ENCODE data around the gene ISY1.

Gene ISY1

GRCh38 chr3:129085818-129086217 lies 75.0 kb downstream of the ISY1 start:
- DNase-seq = no peak

DNA sequence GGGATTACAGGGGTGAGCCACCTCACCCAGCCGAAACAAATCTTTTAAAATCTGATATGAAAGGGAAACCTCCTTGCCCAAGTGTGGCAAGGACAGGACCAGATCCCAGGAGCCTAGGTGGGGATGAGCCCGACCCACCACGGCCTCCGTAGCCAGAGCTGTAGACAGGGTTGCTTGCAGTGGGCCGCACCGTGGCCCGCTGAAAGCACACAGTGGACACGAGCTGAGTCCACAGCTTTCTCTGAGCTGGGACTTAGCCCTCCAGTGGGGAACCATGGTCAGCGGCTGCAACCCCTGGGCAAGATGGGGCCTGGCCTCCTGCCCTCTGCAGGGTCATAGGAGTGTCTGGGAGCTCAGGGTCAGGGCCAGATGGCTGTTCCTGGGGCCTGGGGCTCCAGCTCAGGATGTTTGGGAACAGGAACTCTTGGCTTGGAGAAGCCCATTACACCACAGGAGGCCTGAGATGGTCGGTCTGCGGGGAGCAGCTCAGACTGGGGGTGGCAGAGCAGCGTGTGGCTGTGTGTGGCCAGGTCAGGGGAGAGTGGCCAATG lies 75.6 kb downstream of the ISY1 start:
- no peak for DNase-seq

GRCh38 chr3:129084501-129084900 lies 76.4 kb downstream of the ISY1 start:
- no peak for DNase-seq

- no peak for DNase-seq
Observed at GRCh38 chr3:129082026-129082425, 78.8 kb downstream of the ISY1 start.

- DNase-seq = no peak
Observed at GRCh38 chr3:129081503-129081902, 79.4 kb downstream of the ISY1 start.

DNA sequence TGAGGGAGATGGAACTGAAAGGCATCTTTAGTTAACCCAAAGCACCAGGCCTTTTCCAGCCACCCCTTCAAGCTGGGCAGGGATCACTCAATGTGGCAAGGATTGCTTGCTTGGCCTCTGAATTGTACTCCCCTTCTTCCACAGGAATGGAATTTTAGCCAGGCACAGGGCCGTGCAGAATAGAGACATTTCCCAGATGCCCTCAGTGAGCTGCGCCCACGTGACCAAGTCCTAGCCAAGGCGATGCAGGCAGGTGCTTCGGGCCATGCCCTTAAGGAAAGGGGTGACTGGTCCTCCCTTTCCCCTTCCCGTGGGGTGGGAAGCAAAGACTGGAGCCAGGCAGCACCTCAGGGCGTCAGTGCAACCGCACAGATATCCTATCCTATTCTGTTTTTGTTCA lies 82.4 kb downstream of the ISY1 start:
- no peak for DNase-seq

Measured in stimulated activated CD4-positive, alpha-beta T cell treated with anti-CD3 and anti-CD28 coated beads, Interleukin-4, amount 100 ng/mL, for 24 hours (primary cell).